Measurements from ENCODE around the gene CCNE1. TPM values are rescaled to one million over a fixed set of nuclear protein-coding genes. Genes with fewer than 3 reads are reported as not detected.
A peak's percentile ranks its signal among the peaks of the same experiment; 100 is the strongest.

Gene CCNE1
- 1 to 10 TPM; 6.3 to 7.3 TPM for total RNA-seq
- polyA plus RNA-seq (ENCODE audit: insufficient read length in 2 of 2) = 1 to 10 TPM; 8.3 to 9.9 TPM
- long read RNA-seq, donor 1 = 0 reads
- long read RNA-seq, donor 2 = 0 reads
- long read RNA-seq, donor 3, partial matches to known transcripts = 0 of 2 reads
- long read RNA-seq, donor 3, other reads (novel, unspliced or antisense) = 0 of 2 reads
- long read RNA-seq, donor 4 = 0 reads

- peak within 1 kb of the TSS; percentile 14 for H3K4me3 ChIP-seq (ENCODE audit: low read depth, low read length)
- WGBS (ENCODE audit: insufficient coverage) = 1% methylated on average over 125 of the region's 125 CpGs
- no peaks in the 10 kb centered on the region for H3K27me3 ChIP-seq (ENCODE audit: control insufficient read depth, insufficient read depth, low read length)
- no peak within 1 kb of the TSS for H3K27ac ChIP-seq (ENCODE audit: low read depth, low read length)
- H3K4me1 ChIP-seq (ENCODE audit: control insufficient read depth, insufficient read depth, low read length) = peaks cover 12% of the 10 kb centered on the region
- peaks cover 2% of the 10 kb centered on the region for H3K36me3 ChIP-seq (ENCODE audit: control insufficient read depth, insufficient read depth, low read length)
- H3K9me3 ChIP-seq (ENCODE audit: control insufficient read depth, insufficient read depth, low read length) = no peaks in the 10 kb centered on the region
- peak in 5 of 6 donors; percentile 77 to 97 (median 88) for DNase-seq (ENCODE audit: low read depth in 4 of 6, low spot score in 6 of 6)
Observed at GRCh38 chr19:29811125-29812079, at the start of gene CCNE1. Gene CCNE1, plus strand, starts transcription at chr19:29811991. Its CDS starts 565 bp downstream, at chr19:29812556.

GRCh38 chr19:29763196-29763595 is 48.6 kb upstream of the CCNE1 start:
- no peaks in the 10 kb centered on the region for H3K36me3 ChIP-seq (ENCODE audit: control insufficient read depth, insufficient read depth, low read length)
- no peaks in the 10 kb centered on the region for H3K4me1 ChIP-seq (ENCODE audit: control insufficient read depth, insufficient read depth, low read length)
- H3K4me3 ChIP-seq (ENCODE audit: low read depth, low read length) = no peak overlapping the region
- WGBS (ENCODE audit: insufficient coverage) = 82% methylated on average over 2 of the region's 4 CpGs
- H3K27me3 ChIP-seq (ENCODE audit: control insufficient read depth, insufficient read depth, low read length) = no peaks in the 10 kb centered on the region
- DNase-seq (ENCODE audit: low read depth in 4 of 6, low spot score in 6 of 6) = peak in 1 of 6 donors; percentile 79
- no peak overlapping the region for H3K27ac ChIP-seq (ENCODE audit: low read depth, low read length)
- H3K9me3 ChIP-seq (ENCODE audit: control insufficient read depth, insufficient read depth, low read length) = no peaks in the 10 kb centered on the region

- no peak for DNase-seq (ENCODE audit: low read depth in 4 of 6, low spot score in 6 of 6)
- WGBS (ENCODE audit: insufficient coverage) = 84% methylated on average over 4 of the region's 8 CpGs
- no peaks in the 10 kb centered on the region for H3K9me3 ChIP-seq (ENCODE audit: control insufficient read depth, insufficient read depth, low read length)
- H3K27me3 ChIP-seq (ENCODE audit: control insufficient read depth, insufficient read depth, low read length) = no peaks in the 10 kb centered on the region
- no peak overlapping the region for H3K4me3 ChIP-seq (ENCODE audit: low read depth, low read length)
- H3K36me3 ChIP-seq (ENCODE audit: control insufficient read depth, insufficient read depth, low read length) = no peaks in the 10 kb centered on the region
- H3K4me1 ChIP-seq (ENCODE audit: control insufficient read depth, insufficient read depth, low read length) = no peaks in the 10 kb centered on the region
- H3K27ac ChIP-seq (ENCODE audit: low read depth, low read length) = no peak overlapping the region
Observed at GRCh38 chr19:29764361-29764760, 47.4 kb upstream of the CCNE1 start.

GRCh38 chr19:29766100-29766499 is 45.7 kb upstream of the CCNE1 start:
- no peaks in the 10 kb centered on the region for H3K4me1 ChIP-seq (ENCODE audit: control insufficient read depth, insufficient read depth, low read length)
- 47% methylated on average over 3 of the region's 3 CpGs for WGBS (ENCODE audit: insufficient coverage)

GRCh38 chr19:29767039-29767735 is 44.6 kb upstream of the CCNE1 start:
- no peaks in the 10 kb centered on the region for H3K9me3 ChIP-seq (ENCODE audit: control insufficient read depth, insufficient read depth, low read length)
- H3K36me3 ChIP-seq (ENCODE audit: control insufficient read depth, insufficient read depth, low read length) = no peaks in the 10 kb centered on the region
- no peaks in the 10 kb centered on the region for H3K4me1 ChIP-seq (ENCODE audit: control insufficient read depth, insufficient read depth, low read length)
- DNase-seq (ENCODE audit: low read depth in 4 of 6, low spot score in 6 of 6) = no peak
- H3K27me3 ChIP-seq (ENCODE audit: control insufficient read depth, insufficient read depth, low read length) = no peaks in the 10 kb centered on the region
- 73% methylated on average over 6 of the region's 8 CpGs for WGBS (ENCODE audit: insufficient coverage)
- no peak overlapping the region for H3K4me3 ChIP-seq (ENCODE audit: low read depth, low read length)
- no peak overlapping the region for H3K27ac ChIP-seq (ENCODE audit: low read depth, low read length)

More at GRCh38 chr19:29766100-29766499, 45.7 kb upstream of the CCNE1 start:
- DNase-seq (ENCODE audit: low read depth in 4 of 6, low spot score in 6 of 6) = no peak
- Histone ChIP-seq H3K4me3 (ENCODE audit: low read depth, low read length) (no peak overlapping the region), H3K36me3 (ENCODE audit: control insufficient read depth, insufficient read depth, low read length) (no peaks in the 10 kb centered on the region), H3K27me3 (ENCODE audit: control insufficient read depth, insufficient read depth, low read length) (no peaks in the 10 kb centered on the region), H3K9me3 (ENCODE audit: control insufficient read depth, insufficient read depth, low read length) (no peaks in the 10 kb centered on the region), H3K27ac (ENCODE audit: low read depth, low read length) (no peak overlapping the region)

- Histone ChIP-seq H3K36me3 (ENCODE audit: control insufficient read depth, insufficient read depth, low read length) (no peaks in the 10 kb centered on the region), H3K27me3 (ENCODE audit: control insufficient read depth, insufficient read depth, low read length) (no peaks in the 10 kb centered on the region), H3K4me3 (ENCODE audit: low read depth, low read length) (no peak overlapping the region), H3K9me3 (ENCODE audit: control insufficient read depth, insufficient read depth, low read length) (no peaks in the 10 kb centered on the region), H3K27ac (ENCODE audit: low read depth, low read length) (no peak overlapping the region), H3K4me1 (ENCODE audit: control insufficient read depth, insufficient read depth, low read length) (peaks cover 3% of the 10 kb centered on the region)
- WGBS (ENCODE audit: insufficient coverage) = 93% methylated on average over 8 of the region's 10 CpGs
- no peak for DNase-seq (ENCODE audit: low read depth in 4 of 6, low spot score in 6 of 6)
Observed at GRCh38 chr19:29768166-29768565, 43.6 kb upstream of the CCNE1 start.

DNA sequence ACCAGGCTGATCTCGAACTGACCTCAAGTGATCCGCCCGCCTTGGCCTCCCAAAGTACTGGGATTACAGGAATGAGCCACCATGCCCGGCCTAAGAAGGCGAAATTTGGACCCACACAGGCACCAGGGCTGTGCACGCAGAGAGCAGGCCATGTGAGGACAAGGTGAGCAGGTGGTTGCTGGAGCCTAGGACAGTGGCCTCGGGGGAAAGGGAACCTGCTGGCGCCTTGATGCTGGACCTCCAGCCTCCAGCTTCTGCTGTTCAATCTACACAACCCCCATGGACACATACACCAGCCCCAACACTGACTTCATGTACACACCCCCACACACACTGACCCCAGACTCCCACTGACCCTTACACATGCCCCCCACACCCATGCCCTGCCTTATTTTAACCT is 41.8 kb upstream of the CCNE1 start:
- DNase-seq (ENCODE audit: low read depth in 4 of 6, low spot score in 6 of 6) = no peak
- 97% methylated on average over 8 of the region's 8 CpGs for WGBS (ENCODE audit: insufficient coverage)
- H3K4me1 ChIP-seq (ENCODE audit: control insufficient read depth, insufficient read depth, low read length) = peaks cover 12% of the 10 kb centered on the region
- H3K4me3 ChIP-seq (ENCODE audit: low read depth, low read length) = no peak overlapping the region
- H3K36me3 ChIP-seq (ENCODE audit: control insufficient read depth, insufficient read depth, low read length) = no peaks in the 10 kb centered on the region
- H3K9me3 ChIP-seq (ENCODE audit: control insufficient read depth, insufficient read depth, low read length) = no peaks in the 10 kb centered on the region
- H3K27me3 ChIP-seq (ENCODE audit: control insufficient read depth, insufficient read depth, low read length) = no peaks in the 10 kb centered on the region
- H3K27ac ChIP-seq (ENCODE audit: low read depth, low read length) = no peak overlapping the region

DNA sequence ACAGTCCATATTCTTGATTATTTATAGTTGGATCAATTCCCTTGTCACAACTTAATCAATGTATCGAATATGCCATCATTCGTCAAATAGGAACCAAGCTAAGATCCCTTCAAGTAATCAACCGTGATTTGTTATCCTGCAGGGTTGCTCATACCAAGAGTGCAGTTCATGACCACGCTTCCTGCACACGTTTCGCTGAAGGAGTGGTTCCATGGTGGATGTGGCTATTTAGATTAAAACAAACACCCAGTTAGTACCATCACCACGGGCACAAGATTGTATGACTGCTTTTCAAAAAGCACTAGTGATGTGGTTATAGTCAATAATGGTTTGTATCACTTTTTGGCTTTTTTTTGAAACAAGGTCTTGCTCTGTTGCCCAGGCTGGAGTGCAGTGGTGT is 41.1 kb upstream of the CCNE1 start:
- H3K36me3 ChIP-seq (ENCODE audit: control insufficient read depth, insufficient read depth, low read length) = no peaks in the 10 kb centered on the region
- no peak for DNase-seq (ENCODE audit: low read depth in 4 of 6, low spot score in 6 of 6)
- no peak overlapping the region for H3K4me3 ChIP-seq (ENCODE audit: low read depth, low read length)
- no peaks in the 10 kb centered on the region for H3K9me3 ChIP-seq (ENCODE audit: control insufficient read depth, insufficient read depth, low read length)
- no CpG with 5 or more reads among the region's 7 CpGs for WGBS (ENCODE audit: insufficient coverage)
- H3K4me1 ChIP-seq (ENCODE audit: control insufficient read depth, insufficient read depth, low read length) = peaks cover 18% of the 10 kb centered on the region
- no peaks in the 10 kb centered on the region for H3K27me3 ChIP-seq (ENCODE audit: control insufficient read depth, insufficient read depth, low read length)
- no peak overlapping the region for H3K27ac ChIP-seq (ENCODE audit: low read depth, low read length)

DNA sequence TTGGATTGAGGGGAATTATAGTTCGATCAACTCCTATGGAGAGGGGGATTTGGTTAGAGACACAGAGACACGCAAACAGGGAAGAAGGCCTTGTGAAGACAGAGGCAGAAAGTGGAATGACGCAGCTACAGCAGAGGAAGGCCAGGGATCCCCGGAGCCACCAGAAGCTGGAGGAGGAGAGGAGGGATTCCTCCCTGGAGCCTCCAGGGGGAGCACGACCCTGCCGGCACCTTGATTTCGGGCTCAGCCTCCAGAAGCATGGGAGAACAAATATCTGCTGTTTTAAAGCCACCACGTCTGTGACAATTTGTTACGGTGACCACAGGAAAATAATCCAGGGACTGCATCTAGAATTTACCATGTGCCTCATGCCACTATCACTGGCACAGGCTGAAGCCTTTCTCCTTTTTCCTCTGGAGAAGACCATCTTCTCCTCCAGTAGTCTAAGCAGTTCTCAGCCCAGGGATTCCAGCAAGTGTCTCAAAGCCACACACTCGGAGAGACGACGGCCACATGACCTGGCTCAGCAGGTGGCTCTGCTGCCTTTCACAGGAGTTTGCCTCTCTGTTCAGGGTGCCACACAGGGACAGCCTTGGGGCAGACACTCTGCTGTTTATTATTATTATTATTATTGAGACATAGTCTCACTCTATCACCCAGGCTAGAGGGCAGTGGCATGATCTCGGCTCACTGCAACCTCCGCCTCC is 39.9 kb upstream of the CCNE1 start:
- H3K27me3 ChIP-seq (ENCODE audit: control insufficient read depth, insufficient read depth, low read length) = no peaks in the 10 kb centered on the region
- H3K36me3 ChIP-seq (ENCODE audit: control insufficient read depth, insufficient read depth, low read length) = no peaks in the 10 kb centered on the region
- H3K27ac ChIP-seq (ENCODE audit: low read depth, low read length) = no peak overlapping the region
- no peak overlapping the region for H3K4me3 ChIP-seq (ENCODE audit: low read depth, low read length)
- DNase-seq (ENCODE audit: low read depth in 4 of 6, low spot score in 6 of 6) = peak in 3 of 6 donors; percentile 9 to 72 (median 71)
- H3K4me1 ChIP-seq (ENCODE audit: control insufficient read depth, insufficient read depth, low read length) = peaks cover 25% of the 10 kb centered on the region
- 24% methylated on average over 12 of the region's 14 CpGs for WGBS (ENCODE audit: insufficient coverage)
- H3K9me3 ChIP-seq (ENCODE audit: control insufficient read depth, insufficient read depth, low read length) = no peaks in the 10 kb centered on the region
